Measurements from ENCODE around the gene CUX1.
"Not testable (repeated sequence)": the region's sequence is repeated elsewhere in the genome, so short reads cannot be mapped to it uniquely, and the experiment has no call there.

CUX1 gene

DNA sequence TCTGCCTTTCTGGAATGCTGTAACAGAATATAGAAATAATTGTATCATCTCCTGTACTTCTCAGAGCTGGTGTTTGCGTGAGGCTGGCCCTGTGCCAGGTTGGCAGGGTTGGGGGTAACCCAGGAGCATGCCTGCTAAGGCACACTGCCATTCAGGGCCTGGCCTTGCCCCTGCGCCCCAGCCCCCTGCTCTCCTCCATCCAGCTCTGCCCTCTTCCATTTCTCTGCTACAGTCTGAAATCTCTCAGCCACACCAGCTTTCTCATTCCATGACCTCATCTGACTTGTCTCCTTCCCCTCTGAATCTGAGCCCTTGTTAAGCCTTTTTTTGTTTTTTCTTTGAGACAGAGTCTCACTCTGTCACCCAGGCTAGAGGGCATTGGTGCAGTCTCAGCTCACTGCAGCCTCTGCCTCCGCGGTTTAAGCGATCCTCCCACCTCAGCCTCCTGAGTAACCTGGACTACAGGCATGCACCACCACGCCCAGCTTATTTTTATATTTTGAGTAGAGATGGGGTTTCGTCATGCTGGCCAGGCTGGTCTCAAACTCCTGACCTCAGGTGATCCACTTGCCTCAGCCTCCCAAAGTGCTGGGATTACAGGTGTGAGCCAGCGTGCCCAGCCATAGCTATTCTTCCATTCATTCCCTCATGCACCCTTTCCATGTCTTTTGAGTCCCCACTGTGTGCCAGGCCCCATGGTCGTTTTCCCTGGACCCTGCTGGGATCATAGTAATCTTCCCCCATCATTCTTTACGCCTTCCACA is 206.8 kb downstream of the CUX1 start:
- DNase-seq = no peak

DNA sequence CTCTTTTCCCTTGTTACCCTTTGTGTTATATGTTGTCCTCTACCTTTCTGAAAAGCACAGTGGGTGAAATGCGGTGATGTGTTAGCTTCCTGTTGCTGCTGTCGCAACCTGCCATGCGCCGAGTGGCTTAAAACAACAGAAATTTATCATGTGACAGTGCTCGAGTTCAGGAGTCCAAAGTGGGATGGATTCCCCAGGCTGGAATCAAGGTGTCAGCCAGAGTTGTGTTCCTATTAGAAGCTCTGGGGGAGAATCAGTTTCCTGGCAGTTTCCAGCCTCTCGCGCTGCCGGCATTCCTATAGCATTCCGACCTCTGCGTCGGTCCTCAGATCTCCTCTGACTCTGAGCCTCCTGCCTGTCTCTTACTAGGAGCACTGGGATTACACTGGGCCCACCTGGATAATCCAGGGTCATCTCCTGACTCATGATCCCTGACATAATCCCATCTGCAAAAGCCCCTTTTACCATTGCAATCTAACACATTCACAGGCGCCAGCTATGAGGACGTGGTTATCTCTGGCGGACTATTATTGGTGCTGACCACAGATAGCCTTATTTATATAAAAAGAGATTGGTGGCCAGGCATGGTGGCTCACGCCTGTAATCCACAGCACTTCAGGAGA is 207.5 kb downstream of the CUX1 start:
- no peak for DNase-seq

DNA sequence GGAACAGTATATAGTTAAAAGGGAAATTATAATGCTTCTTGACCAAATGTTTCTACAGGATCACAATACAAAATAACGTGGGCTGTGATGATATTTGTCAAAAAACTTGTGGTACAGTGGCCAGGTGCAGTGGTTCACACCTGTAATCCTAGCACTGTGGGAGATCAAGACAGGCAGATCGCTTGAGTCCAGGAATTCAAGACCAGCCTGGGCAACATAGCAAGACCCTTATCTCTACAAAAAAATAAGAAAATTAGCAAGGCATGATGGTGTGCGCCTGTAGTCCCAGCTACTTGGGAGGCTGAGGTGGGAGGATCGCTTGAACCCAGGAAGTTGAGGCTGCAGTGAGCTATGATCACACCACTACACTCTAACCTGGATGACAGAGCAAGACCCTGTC is 208.4 kb downstream of the CUX1 start:
- DNase-seq = not testable (repeated sequence)

DNA sequence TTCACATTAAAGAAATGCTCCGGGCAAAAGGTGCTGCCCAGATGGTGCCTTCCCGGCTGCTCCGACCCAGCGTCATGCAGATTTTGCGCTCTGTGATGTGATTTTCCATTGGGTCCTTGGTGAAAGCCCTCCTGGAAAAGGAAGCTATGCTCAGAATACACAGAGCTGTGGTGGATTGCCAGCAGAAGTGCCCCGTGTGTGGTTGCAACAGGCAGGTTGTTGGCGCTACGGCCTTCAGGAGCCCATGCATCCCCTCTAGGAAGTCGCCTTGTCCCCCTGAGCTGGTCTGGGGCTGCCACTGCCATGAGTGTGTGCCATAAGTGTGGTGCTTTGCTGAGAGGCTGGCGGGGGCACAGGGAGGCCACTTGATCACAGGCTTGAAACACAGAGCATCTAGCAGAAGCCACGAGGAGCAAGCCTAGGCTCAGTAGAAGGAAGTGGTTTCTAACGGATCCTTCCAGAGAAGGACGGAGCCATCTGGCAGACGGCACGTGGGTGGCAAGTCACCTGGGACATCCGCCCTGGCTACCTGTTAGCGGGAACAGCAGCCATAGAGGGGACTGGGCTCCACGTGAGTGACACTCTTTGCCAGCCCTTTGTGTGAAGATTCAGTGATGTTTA is 210.9 kb downstream of the CUX1 start:
- no peak for DNase-seq

DNA sequence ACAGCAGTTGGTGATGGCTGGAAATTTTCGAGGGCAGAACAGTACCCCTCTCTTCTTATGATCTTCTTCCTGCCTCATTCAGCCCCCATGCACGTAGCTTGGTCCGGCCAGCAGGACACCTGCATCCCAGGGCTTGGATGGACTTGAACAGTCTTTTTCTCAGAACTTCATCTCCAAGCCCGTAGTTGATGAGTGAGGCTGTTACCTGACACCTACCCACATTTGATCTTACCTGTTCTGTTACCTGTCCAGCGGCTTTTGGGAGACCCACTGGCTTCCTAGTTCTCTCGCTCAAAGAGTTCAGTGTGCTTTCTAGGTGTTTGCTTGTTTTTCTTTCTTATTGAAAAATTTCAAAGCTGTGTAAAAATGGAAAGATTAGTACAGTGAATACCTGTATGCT is 212.2 kb downstream of the CUX1 start:
- no peak for DNase-seq

DNA sequence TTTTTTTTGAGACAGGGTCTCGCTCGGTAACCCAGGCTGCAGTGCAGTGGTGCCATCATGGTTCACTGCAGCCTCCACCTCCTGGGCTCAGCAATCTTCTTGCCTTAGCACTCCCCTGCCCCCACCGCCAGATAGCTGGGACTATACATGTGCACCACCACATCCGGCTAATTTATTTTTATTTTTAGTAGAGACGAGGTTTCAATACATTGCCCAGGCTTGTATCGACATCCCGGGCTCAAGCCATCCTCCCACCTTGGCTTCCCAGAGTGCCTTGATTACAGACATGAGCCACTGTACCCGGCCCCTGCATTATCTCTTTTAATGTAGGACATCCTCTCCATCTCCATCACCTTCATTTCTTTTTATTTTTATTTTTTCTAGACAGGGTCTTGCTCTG is 213.3 kb downstream of the CUX1 start:
- DNase-seq = no peak

DNA sequence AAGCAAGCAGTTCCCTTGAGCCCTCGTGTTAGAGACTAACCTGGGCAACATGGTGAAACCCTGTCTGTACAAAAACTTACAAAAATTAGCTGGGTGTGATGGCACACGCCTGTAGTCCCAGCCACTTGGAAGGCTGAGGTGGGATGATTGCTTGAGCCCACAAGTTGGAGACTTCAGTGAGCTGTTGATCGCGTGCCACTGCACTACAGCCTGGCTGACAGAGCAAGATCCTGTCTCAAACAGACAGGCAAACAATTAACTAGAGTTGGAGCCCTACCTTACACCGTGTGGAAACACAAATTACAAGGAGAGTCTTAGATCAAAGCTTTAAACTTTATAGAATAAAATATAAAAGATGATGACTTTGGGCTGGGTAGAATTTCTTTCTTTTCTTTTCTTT is 219.5 kb downstream of the CUX1 start:
- DNase-seq = no peak

DNA sequence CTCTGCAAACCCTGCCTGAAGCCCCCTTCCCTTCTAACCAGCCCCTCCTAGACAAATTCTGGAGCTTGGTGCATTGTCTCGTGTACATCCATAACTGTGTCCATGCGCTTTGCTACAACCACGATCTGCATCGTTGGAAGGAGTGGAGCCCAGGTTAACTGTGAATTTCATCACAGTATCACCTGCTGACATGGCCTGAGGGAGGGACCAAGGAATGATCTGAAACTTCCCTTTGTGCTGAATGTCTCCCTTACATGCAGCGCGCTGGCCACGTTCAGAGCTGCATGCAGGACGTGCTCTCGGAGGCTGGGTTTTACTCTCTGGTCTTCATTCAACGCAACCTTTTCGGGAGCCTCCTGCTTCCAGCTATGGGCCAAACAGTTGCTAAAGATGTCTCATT is 222.3 kb downstream of the CUX1 start:
- no peak for DNase-seq

DNA sequence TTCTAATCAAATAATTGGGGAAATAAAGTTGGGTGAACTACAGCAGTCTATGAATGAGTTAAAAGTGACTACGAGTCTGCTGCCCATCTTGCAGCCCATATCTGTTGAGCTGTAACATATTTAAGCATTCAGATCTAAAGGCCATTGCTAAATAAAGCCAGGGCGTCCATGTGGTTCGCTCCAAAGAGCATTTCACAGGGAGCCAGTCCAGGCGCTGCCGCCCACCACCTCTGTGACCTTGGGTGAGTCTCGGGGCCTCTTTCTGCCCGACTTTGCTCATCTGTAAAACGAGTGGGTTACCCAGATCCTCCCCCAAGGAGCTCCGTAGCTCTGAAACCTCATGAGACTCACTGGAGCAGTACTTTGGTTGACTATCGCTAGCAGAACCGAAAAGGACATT is 223.1 kb downstream of the CUX1 start:
- no peak for DNase-seq

DNA sequence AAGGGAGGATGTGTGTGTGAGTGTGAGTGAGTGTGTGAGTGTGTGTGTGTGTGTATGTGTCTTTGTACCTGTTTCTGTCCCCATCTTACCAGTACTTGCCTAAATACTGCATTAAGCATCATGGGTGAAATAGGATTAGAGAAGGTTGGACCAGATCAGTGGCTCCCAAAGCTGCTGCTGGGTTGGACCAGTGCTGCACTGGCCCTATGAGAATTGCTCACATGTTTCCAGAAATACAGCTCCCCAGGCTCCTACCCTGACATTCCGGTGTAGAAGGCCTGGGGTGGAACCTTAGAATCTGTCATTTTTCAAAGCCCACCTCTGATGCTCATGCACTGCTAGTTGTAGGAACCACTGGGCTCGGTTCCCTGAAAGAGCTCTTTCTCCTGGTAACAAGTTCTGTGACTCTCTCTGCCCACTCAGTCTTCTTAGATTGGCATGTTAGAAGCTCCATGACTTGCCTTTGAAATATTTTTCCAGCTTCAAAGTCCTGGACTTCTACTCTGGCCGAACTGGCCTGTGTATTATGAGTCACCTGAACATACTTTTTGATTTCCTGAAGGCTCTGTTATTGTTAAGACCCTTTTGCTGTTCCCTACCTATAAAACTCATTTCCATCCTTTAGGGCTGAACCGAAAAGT is 224.7 kb downstream of the CUX1 start:
- no peak for DNase-seq

DNA sequence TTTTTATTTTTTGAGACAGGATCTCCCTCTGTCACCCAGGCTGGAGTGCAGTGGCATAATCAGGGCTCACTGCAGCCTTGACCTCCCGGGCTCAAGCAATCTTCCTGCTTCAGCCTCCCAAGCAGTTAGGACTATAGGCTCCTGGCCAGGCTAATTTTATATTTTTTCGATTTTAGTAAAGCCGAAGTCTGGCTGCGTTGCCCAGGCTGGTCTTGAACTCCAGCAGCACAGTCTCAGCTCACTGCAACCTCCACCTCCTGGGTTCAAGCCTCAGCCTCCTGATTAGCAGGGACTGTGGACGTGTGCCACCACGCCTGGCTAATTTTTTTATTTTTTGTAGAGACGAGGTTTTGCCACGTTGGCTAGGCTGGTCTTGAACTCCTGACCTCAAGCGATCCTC is 225.4 kb downstream of the CUX1 start:
- DNase-seq = not testable (repeated sequence)

DNA sequence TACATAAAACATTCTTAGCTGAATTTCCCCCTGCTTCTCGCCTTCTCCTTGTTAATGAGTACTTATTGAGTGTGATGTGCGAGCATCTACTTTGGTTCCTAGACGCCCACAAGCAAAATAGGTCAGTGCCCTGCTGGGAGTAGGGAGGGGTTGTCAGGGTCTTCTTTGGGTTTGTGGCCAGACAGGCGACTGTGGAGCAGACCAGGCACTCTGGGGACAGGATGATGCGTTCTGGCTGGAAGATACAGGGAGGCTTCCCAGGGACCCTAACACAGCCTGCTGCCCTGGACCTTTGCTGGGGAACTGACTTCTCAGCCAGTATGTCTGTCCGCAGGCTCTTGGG is 227.2 kb downstream of the CUX1 start:
- DNase-seq = no peak

DNA sequence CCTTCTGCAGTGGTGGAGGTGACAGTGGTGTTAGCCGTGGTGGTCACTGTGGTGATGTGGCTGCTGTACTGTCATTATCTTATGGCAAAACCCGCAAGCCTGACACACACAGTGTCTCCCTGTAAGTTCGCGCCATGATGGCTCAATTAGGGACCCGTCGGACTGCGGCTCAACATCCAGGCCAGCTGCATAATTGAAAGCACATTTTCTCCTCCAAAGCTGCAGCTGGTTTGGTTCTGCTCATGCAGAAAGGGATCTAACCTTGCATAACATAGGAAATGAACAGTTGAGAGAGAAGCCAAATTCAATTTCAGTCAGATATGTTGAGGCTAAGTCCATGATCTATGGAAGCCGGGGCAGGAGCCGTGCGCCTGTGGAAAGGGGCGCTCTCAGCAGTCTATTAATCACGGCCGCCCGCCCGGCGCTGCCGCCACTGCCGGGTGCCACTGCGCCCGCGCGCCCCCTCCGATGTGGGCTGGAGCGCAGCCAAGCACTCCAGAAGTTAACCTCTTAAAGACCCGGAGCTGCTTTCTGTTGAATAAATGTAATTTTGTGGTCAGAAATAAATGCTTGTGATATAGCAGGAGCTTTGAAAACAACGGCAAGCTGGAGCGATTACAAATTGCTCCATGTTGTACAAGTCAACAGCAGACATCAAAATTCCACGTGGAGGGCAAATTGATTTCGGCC is 227.7 kb downstream of the CUX1 start:
- DNase-seq = no peak

DNA sequence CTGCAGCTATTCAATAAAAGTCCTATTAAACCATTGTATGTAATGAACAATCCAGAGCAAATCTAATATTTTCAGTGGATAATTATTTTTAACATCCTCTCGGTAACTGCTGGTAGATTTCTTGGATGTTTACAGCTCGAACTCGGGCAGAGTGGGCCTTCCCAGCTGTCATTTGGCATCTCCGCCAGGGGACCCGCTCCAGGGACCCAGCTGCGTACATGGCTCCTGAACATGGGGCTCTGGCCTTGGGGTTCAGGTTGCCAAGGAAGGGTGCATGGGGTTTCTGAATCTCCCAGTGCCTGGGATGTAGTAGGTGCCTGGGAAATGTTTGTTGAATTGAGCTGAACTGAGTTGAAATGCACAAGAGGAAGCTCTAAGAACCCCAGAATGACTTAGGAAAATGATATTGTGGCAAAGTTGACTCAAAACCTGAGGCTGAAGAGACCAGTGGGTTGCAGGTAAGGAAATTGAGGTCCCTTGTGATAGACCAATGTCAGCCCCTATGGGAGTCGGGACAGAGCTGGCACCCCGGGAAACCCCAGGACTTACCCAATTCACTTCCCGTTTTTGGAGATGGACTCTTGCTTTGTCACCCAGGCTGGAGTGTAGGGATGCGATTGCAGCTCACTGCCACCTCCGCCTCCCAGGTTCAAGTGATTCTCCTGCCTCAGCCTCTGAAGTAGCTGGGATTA is 228.4 kb downstream of the CUX1 start:
- no peak for DNase-seq

DNA sequence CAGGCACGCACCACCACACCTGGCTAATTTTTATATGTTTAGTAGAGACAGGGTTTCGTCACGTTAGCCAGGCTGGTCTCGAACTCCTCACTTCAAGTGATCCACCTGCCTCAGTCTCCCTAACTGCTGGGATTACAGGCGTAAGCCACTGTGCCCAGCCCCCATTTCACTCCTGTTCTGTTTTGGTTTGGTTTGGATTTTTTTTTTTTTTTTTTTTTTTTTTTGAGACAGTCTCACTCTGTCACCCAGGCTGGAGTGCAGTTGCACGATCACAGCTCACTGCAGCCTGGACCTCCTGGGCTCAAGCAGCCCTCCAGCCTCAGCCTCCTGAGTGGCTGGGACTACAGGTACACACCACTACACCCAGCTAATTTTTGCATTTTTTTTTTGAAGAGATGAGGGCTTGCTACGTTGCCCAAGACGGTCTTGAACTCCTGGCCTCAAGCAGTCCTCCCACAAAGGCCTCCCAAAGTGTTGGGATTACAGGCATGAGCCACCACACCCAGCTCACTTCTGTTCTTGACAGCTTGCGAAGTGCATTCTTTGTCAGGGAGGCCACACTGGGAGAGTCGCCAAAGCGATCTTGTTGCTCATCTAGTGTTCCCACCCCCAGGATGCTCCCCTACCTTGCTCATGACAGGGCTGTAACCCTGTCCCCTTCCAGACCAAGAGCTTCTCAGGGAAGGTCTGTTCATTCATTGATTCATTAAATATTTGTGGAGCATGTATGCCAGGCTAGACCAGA is 229.1 kb downstream of the CUX1 start:
- no peak for DNase-seq

DNA sequence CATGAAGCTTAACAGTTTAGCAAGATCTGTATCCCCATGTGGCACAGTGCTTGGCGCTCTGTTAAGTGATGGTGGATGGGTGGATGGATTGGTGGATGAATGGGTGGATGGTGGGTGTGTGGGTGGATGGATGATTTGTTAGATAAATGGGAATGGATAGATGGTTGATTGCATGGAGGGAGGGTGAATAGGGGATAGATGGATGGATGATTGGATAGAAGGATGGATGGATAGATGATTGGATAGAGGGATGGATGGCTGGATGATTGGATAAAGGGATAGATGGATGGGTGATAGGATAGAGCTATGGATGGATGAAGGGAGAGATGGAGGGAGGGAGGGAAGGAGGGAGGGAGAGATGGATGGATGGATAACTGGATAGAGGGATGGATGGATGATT is 229.7 kb downstream of the CUX1 start:
- DNase-seq = no peak

DNA sequence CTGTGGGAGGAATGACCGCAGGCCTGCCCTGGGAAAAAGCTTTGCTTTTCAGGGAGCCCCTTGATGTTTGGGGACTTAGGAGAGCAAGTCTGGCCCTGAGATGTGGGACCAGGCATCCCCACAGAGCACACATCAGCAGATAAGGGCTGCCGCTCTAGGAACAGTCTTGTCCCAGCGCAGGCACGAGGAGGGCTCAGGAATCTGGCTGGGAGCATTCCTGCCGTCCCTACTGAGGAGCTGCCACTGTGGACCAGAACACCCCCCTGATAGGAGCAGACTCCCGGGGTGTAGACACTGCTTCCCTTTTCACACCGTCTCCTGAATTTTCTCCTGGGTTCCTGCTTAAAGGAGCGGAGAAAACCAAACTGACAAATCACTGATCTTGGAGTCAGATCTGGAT is 232.3 kb downstream of the CUX1 start:
- DNase-seq = no peak

DNA sequence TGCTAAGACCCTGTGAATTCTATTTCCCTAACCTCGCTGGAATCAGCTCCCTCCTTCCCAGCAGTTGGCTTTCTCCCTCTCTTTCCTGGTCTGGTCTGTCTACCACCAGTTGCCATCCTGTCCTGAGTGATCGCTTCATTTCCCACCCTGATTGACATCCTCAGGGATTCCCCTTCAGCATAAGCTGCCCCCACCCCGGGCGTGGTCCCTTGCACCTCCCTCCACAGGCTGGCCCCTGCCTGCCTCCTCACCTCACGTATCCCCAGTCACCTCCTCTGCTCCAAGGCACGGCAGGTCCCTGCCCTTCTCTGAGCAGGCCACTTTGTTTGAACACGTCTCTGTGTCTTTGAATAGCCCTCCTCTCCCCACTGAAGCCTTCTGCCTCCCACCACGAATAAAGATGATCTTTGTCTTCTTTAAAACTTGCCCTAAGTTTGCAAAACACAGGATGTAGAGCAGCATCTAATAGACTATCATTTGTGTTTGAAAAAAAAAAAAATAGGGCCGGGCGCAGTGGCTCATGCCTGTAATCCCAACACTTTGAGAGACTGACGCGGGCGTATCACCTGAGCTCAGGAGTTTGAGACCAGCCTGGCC is 233.5 kb downstream of the CUX1 start:
- no peak for DNase-seq

DNA sequence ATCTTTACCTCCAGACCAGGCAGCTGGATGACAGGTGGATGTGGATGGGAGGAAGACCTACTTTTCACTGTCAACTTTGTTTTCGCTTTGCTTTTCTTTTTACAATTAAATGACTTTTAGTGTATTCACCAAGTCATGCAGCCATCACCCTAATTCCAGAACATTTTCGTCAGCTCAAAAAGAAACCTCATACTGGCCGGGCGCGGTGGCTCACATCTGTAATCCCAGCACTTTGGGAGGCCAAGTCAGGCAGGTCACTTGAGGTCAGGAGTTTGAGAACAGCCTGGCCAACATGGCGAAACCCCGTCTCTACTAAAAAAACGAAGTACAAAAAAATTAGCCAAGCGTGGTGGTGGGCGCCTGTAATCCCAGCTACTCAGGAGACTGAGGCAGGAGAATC is 234.3 kb downstream of the CUX1 start:
- DNase-seq = not testable (repeated sequence)

DNA sequence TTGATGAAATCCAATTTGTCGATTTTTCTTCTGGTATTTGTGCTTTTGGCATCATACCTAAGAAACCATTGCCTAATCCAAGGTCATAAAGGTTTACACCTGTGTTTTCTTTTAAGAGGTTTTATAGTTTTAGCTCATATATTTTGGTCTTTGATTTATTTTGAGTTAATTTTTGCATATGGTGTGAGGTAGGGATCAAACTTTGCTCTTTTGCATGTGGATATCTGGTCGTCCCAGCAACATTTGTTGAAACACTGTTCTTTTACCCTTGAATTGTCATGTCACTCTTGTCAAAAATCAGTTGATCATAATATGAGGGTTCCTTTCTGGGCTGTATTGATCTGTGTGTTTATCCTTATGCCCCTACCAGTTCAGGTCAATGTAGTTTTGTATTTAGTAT is 236.7 kb downstream of the CUX1 start:
- DNase-seq = no peak

DNA sequence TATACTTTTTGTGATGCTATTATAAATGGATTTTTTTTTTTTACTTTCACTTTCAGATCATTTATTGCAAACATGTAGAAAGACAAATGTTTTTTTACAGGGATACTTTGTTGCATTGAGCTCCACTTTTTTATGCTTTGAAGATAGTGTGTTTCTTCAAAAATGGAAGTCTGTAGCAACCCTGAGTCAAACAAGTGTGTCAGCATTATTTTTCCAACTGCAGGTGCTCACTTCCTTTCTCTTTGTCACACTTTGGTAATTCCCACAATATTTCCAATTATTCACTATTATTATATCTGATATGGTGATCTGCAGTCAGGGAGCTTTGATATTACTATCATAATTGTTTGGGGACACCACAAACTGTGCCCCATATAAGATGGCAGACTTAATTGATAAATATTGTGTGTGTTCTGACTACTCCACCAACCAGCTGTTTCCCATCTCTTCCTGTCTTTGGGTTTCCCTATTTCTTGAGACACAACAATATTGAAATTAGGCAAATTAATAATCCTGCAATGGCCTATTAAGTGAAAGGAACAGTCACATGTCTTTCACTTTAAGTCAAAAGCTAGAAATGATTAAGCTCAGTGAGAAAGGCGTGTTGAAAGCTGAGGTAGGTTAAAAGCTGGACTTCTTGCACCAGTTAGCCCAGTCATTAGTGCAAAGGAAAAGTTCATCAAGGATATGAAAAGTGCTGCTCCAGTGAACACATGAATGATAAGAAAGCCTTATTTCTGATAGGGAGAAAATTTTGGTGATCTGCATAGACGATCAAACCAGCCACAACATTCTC is 238.0 kb downstream of the CUX1 start:
- no peak for DNase-seq

All from activated CD8-positive, alpha-beta memory T cell treated with anti-CD3 and anti-CD28 coated beads for 24 hours (primary cell).